Stimulated activated CD8-positive, alpha-beta memory T cell treated with anti-CD3 and anti-CD28 coated beads, Interleukin-4, amount 100 ng/mL, for 24 hours (primary cell): ENCODE measurements around the gene LRRC3.

Experiments
- DNase-seq: peaks from one replicate; pipeline ENCODE4 v3.0.0-alpha.2; 2020; ENCODE audit warnings: low read depth

LRRC3 gene

GRCh38 chr21:44440241-44441040 lies 14.9 kb upstream of the LRRC3 start:
- DNase-seq: no peak

GRCh38 chr21:44441041-44441400 lies 14.3 kb upstream of the LRRC3 start:
- no peak for DNase-seq

GRCh38 chr21:44441581-44442265 lies 13.6 kb upstream of the LRRC3 start:
- DNase-seq: no peak

- no peak for DNase-seq
Observed at GRCh38 chr21:44442266-44443125, 12.8 kb upstream of the LRRC3 start.

GRCh38 chr21:44443291-44443890 lies 11.9 kb upstream of the LRRC3 start:
- DNase-seq: no peak

- no peak for DNase-seq
Observed at GRCh38 chr21:44443891-44444285, 11.4 kb upstream of the LRRC3 start.

GRCh38 chr21:44444286-44444931 lies 10.9 kb upstream of the LRRC3 start:
- no peak for DNase-seq

GRCh38 chr21:44445145-44445812 lies 10.0 kb upstream of the LRRC3 start:
- DNase-seq: no peak

- no peak for DNase-seq
Observed at GRCh38 chr21:44448651-44449131, 6.6 kb upstream of the LRRC3 start.

- DNase-seq: no peak
Observed at GRCh38 chr21:44449473-44450363, 5.6 kb upstream of the LRRC3 start.

- no peak for DNase-seq
Observed at GRCh38 chr21:44450402-44450801, 4.9 kb upstream of the LRRC3 start.

GRCh38 chr21:44450999-44451398 lies 4.3 kb upstream of the LRRC3 start:
- no peak for DNase-seq

GRCh38 chr21:44453120-44453519 lies 2.2 kb upstream of the LRRC3 start:
- no peak for DNase-seq

GRCh38 chr21:44454058-44454457 lies 1.3 kb upstream of the LRRC3 start:
- DNase-seq: no peak

GRCh38 chr21:44455524-44456213 lies 359 bp downstream of the LRRC3 start:
- no peak for DNase-seq

GRCh38 chr21:44456214-44456914 lies 1.1 kb downstream of the LRRC3 start:
- no peak for DNase-seq

- no peak for DNase-seq
Observed at GRCh38 chr21:44456915-44457736, 1.8 kb downstream of the LRRC3 start.
